SIG-M5 treated with dmso at 0.1 percent for 504 hours (cell line): ENCODE data around the gene RAVER2.
A peak's percentile ranks its signal among the peaks of the same experiment; 100 is the strongest.
"Not testable (repeated sequence)": the region's sequence is repeated elsewhere in the genome, so short reads cannot be mapped to it uniquely, and the experiment has no call there.

Source experiments
- DNase-seq: peaks from one replicate; lab custom pipeline; 2025; ENCODE audit not compliant: unreplicated experiment; lab: John Stamatoyannopoulos, UW

The RAVER2 gene

GRCh38 chr1:64801851-64802523 is 57.1 kb downstream of the RAVER2 start:
- DNase-seq: no peak

- no peak for DNase-seq
Observed at GRCh38 chr1:64809309-64809708, 64.4 kb downstream of the RAVER2 start.

GRCh38 chr1:64810001-64810400 is 65.1 kb downstream of the RAVER2 start:
- no peak for DNase-seq

DNA sequence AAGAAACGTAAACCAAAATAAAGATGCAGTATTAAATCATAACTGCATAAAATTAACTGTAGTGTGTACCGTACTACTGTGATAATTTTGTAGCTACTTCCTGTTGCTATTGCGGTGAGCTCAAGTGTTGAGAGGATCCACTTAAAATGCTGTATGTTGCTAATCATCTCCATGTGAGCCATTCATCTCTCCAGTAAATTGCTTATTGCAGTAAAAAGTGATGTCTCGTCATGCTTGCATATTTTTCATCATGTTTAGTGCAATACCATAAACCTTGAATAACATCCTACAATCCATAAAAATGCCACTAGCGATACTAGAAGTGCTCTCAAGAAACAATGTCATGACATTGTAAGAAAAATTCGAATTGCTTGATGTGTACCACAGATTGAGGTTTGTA is 66.3 kb downstream of the RAVER2 start:
- no peak for DNase-seq

- no peak for DNase-seq
Observed at GRCh38 chr1:64814427-64814826, 69.6 kb downstream of the RAVER2 start.

DNA sequence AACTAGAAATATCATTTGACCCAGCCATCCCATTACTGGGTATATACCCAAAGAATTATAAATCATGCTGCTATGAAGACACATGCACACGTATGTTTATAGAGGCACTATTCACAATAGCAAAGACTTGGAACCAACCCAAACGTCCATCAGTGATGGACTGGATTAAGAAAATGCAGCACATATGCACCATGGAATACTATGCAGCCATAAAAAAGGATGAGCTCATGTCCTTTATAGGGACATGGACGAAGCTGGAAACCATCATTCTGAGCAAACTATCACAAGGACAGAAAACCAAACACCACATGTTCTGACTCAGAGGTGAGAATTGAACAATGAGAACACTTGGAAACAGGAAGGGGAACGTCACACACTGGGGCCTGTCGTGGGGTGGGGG is 72.5 kb downstream of the RAVER2 start:
- not testable (repeated sequence) for DNase-seq

DNA sequence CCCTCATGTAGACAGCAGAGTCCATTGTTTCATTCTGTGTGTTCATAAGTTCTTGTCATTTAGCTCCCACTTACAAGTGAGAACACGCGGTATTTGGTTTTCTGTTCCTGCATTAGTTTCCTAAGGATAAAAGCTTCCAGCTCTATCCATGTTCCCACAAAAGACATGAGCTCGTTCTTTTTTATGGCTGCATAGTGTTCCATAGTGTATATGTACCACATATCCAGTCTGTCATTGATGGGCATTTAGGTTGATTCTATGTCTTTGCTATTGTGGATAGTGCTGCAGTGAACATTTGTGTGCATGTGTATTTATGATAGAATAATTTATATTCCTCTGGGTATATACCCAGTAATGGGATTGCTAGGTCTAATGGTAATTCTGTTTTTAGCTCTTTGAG is 75.7 kb downstream of the RAVER2 start:
- not testable (repeated sequence) for DNase-seq

GRCh38 chr1:64822621-64823020 is 77.7 kb downstream of the RAVER2 start:
- no peak for DNase-seq

- DNase-seq: peak; percentile 58
Observed at GRCh38 chr1:64823691-64824476, 79.0 kb downstream of the RAVER2 start.

DNA sequence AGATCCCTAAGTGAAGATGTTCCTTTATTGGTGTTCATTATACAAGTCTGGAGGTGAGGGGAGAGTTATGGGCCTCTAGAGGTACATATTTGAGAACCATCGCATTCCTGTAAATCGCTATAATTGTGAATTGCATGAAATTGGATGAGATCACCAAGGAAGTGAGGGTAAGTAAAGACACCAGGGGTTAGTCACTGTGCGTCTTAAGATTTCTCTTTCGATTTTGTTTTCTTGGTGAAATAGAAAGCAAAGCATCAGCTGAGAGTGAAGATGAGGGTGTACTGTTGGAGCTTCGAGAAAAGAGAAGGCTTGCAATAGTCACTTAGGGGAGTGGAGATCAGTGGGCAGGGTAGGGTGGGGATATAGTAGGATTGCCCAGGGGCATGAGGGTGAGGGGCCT is 82.1 kb downstream of the RAVER2 start:
- DNase-seq: no peak

DNA sequence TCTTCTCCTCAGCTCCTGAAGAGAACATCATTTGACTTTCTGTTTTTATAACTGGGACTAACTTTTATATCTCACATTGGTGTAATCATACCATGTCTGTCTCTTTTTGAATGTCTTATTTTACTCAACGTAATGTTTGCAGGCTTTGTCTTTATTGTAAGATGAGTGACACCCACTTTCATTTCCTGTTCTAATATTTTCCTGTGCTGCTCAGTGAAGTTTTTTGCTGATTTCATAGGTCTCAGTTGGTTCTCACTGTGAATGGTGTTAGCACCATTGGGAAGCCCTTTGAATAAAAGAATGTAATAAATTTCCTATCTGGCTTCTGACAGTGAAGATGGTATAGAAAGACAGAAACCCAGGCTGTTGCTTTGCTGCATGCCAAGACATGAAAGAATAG is 84.0 kb downstream of the RAVER2 start:
- DNase-seq: no peak

DNA sequence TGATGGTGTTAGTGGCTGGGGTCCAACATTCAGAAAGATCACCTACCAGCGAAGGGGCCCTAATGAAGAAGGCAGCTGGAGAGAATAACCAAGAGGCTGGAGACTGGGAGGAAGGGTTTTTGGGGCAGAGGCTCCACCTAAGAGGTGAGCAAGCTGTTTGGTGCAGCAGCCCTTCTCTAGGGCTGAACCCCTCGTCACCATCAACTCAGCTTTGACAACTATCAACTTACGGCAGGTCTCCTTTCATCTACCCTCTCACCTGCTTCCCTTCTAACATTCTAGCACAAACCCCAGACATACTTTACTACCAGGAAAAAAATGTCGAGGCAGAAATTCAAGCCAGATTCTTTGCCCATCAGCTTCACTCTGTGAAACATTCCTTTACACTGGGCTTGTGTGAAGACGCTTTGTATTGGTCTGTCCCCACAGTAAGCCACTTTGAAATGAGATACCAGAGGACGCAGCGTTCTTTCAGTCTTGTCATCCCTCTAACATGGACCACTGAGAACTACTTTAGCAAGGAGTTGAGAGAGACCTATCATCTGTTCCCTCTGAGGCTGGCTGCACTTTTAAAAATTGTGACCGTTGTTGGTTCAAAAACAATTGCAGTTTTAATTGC is 84.6 kb downstream of the RAVER2 start:
- DNase-seq: no peak

DNA sequence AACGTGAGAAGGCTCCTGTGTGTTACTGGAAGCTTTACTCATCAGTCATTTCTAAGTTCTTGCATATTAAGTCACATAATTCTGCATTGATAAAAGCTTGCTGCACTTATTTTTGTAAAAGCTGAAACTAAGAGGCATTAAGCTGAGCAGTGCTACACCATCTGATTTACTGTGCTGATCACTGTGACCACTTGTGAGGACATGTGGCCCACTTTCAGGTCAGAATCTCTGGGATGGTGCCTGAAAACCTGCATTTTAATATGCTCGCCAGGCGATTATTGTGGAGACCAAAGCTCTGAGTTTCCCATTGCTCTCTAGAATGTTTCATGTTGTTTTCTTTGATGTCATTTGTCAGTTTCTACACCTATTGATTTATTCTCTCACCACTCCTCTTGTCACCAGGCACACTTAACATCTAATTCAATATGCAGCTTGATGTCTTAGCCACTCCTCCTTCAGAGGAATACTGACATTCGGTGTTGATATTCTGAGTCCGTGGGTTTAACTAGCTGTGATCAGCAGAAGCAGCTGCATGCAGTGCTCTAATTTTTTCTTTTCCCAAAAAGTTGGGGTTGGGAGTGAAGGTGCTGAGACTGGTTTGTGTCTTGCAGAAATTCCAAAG is 85.3 kb downstream of the RAVER2 start:
- DNase-seq: no peak

DNA sequence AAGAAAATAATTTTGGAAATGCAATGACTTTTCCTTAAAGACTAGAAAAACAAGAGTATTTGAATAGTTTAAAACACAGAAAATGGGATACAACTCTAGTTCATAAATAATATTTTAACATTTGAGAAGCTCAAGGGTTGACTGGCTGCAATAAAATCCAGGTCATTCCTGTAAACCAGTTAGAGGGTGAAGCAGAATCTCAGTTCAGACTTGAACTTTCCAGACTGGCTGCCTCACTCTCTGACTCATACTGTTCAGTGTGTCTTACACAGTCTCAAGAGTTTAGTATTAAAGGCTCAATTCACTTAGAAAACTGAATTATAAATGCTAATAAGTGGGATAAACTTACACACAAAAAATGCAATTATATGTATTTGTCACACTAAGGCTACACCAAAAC is 89.9 kb downstream of the RAVER2 start:
- DNase-seq: no peak

- no peak for DNase-seq
Observed at GRCh38 chr1:64836802-64837201, 91.9 kb downstream of the RAVER2 start.

DNA sequence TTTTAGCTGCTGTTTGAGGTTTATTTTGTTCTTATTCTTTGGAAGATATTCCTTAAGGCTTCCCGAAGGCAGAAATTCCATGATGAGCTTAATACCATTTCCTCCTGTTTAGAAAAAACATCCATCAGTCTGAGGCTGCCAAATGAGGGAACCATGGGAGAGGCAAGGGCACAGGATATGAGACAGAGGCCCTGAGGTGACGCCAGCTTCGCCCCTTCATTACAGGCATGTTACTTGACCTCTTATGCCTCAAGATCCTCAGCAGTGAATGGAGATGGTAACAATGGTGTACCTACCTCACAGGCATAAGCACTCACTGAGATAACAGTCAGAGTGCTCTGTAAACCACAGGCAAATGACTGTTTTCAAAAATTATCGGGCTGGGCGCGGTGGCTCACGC is 93.6 kb downstream of the RAVER2 start:
- no peak for DNase-seq

GRCh38 chr1:64839261-64839660 is 94.4 kb downstream of the RAVER2 start:
- no peak for DNase-seq

- no peak for DNase-seq
Observed at GRCh38 chr1:64839732-64840405, 95.0 kb downstream of the RAVER2 start.

DNA sequence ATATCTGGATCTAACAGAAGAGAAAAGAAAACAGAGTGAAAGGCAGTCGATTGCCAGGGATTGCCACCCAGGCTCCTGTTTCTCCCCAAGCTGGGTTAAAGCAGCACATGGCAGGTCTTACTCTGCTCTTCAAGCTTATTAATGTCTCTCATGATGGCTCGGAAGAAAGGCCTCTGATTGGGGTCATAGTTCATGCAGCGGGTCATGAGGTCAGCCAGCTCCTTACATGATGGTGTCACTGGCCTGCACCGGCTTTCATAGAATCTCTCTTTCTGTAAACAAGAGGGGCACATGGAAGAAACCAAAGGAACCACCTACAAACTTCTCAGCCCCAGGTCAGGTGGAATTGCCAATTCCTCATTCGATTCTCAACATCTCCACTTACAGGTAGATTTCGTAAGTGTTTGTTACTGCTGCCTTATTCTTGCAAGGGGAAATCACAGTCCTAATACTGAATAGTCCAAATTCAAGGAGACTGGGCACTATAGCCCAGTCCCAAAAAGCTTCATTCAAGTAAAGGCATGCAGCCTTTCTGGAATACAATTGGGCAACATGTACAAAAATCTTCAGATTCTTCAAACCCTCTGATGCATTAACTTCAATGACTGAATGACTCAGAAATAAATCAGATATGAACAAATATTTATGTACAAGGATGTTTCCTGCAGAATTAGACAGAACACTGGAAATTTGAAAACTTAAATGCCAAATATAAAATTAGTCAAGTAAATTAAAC is 96.6 kb downstream of the RAVER2 start:
- DNase-seq: no peak

DNA sequence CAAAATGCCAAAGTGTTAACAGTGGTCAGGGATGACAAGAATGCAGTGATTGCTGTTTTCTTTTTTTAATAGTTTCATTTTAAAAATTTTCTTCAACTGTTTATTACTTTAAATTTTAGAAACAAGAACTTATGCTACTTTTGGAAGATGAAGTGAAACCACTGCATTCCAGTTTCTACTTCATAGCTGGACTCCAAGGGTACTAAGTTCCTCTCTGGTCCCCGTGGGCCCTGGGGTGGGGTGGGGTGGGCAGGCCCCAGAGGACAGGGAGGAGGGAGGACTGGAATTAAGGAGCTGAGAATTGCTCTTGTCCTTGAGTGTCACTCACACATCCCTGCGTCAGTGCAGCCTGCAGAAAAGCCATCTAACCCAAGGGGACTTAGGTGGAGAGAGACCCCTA is 97.3 kb downstream of the RAVER2 start:
- no peak for DNase-seq

GRCh38 chr1:64843675-64844074 is 98.8 kb downstream of the RAVER2 start:
- DNase-seq: no peak
